ENCODE data around the gene UBE3C. TPM values are rescaled to one million over a fixed set of nuclear protein-coding genes. Genes with fewer than 3 reads are reported as not detected.

The UBE3C gene
- total RNA-seq, 1 donor, result 95.9 TPM

GRCh38 chr7:157177983-157178381 lies 39.3 kb downstream of the UBE3C start:
- H3K36me3 ChIP-seq (ENCODE audit: insufficient read depth, low read length), result peaks cover 63% of the 10 kb centered on the region
- H3K79me2 ChIP-seq (ENCODE audit: insufficient read depth, low read length), result peaks cover 13% of the 10 kb centered on the region
- H3K4me2 ChIP-seq (ENCODE audit: insufficient read depth, low read length), result no peak overlapping the region
- TF ChIP-seq CTCF (IDR thresholded peaks at IDR 0.05; ENCODE audit: extremely low read depth, low read depth, low read length), result no peak
- no peaks in the 10 kb centered on the region for H3K4me1 ChIP-seq (ENCODE audit: insufficient read depth, low read length)
- H3K27me3 ChIP-seq (ENCODE audit: insufficient read depth, low read length), result no peaks in the 10 kb centered on the region
- H4K20me1 ChIP-seq (ENCODE audit: insufficient read depth, low read length), result no peaks in the 10 kb centered on the region
- H3K27ac ChIP-seq (ENCODE audit: low read depth, low read length), result no peak overlapping the region
- H2AFZ ChIP-seq (ENCODE audit: low read length), result no peak overlapping the region
- H3K9me3 ChIP-seq (ENCODE audit: low read depth, low read length), result no peaks in the 10 kb centered on the region
- no peak overlapping the region for H3K4me3 ChIP-seq (ENCODE audit: insufficient read depth, low read length)
- DNase-seq (ENCODE audit: insufficient read length, low spot score, missing footprints), result no peak

GRCh38 chr7:157183832-157184231 lies 45.1 kb downstream of the UBE3C start:
- no peaks in the 10 kb centered on the region for H3K4me1 ChIP-seq (ENCODE audit: insufficient read depth, low read length)
- no peak overlapping the region for H3K27ac ChIP-seq (ENCODE audit: low read depth, low read length)
- no peaks in the 10 kb centered on the region for H3K27me3 ChIP-seq (ENCODE audit: insufficient read depth, low read length)
- no peak for DNase-seq (ENCODE audit: insufficient read length, low spot score, missing footprints)
- peaks cover 74% of the 10 kb centered on the region for H3K36me3 ChIP-seq (ENCODE audit: insufficient read depth, low read length)
- H2AFZ ChIP-seq (ENCODE audit: low read length), result no peak overlapping the region
- peaks cover 3% of the 10 kb centered on the region for H4K20me1 ChIP-seq (ENCODE audit: insufficient read depth, low read length)
- no peak overlapping the region for H3K4me3 ChIP-seq (ENCODE audit: insufficient read depth, low read length)
- no peaks in the 10 kb centered on the region for H3K9me3 ChIP-seq (ENCODE audit: low read depth, low read length)
- H3K4me2 ChIP-seq (ENCODE audit: insufficient read depth, low read length), result no peak overlapping the region
- no peak for TF ChIP-seq CTCF (IDR thresholded peaks at IDR 0.05; ENCODE audit: extremely low read depth, low read depth, low read length)
- peaks cover 4% of the 10 kb centered on the region for H3K79me2 ChIP-seq (ENCODE audit: insufficient read depth, low read length)

- H3K36me3 ChIP-seq (ENCODE audit: insufficient read depth, low read length), result peaks cover 87% of the 10 kb centered on the region
- H3K27me3 ChIP-seq (ENCODE audit: insufficient read depth, low read length), result no peaks in the 10 kb centered on the region
- no peak overlapping the region for H3K4me2 ChIP-seq (ENCODE audit: insufficient read depth, low read length)
- H4K20me1 ChIP-seq (ENCODE audit: insufficient read depth, low read length), result peaks cover 3% of the 10 kb centered on the region
- peaks cover 20% of the 10 kb centered on the region for H3K79me2 ChIP-seq (ENCODE audit: insufficient read depth, low read length)
- H3K4me1 ChIP-seq (ENCODE audit: insufficient read depth, low read length), result no peaks in the 10 kb centered on the region
- DNase-seq (ENCODE audit: insufficient read length, low spot score, missing footprints), result no peak
- no peak for TF ChIP-seq CTCF (IDR thresholded peaks at IDR 0.05; ENCODE audit: extremely low read depth, low read depth, low read length)
- no peaks in the 10 kb centered on the region for H3K9me3 ChIP-seq (ENCODE audit: low read depth, low read length)
- no peak overlapping the region for H2AFZ ChIP-seq (ENCODE audit: low read length)
- no peak overlapping the region for H3K4me3 ChIP-seq (ENCODE audit: insufficient read depth, low read length)
- H3K27ac ChIP-seq (ENCODE audit: low read depth, low read length), result no peak overlapping the region
Measured at GRCh38 chr7:157188091-157188665, 49.5 kb downstream of the UBE3C start.

GRCh38 chr7:157189405-157189804 lies 50.7 kb downstream of the UBE3C start:
- Histone ChIP-seq H4K20me1 (ENCODE audit: insufficient read depth, low read length) (peaks cover 3% of the 10 kb centered on the region), H3K9me3 (ENCODE audit: low read depth, low read length) (no peaks in the 10 kb centered on the region), H3K36me3 (ENCODE audit: insufficient read depth, low read length) (peaks cover 75% of the 10 kb centered on the region), H3K4me2 (ENCODE audit: insufficient read depth, low read length) (no peak overlapping the region), H3K27ac (ENCODE audit: low read depth, low read length) (no peak overlapping the region), H3K27me3 (ENCODE audit: insufficient read depth, low read length) (no peaks in the 10 kb centered on the region), H3K4me3 (ENCODE audit: insufficient read depth, low read length) (no peak overlapping the region), H3K79me2 (ENCODE audit: insufficient read depth, low read length) (peaks cover 22% of the 10 kb centered on the region), H2AFZ (ENCODE audit: low read length) (no peak overlapping the region), H3K4me1 (ENCODE audit: insufficient read depth, low read length) (no peaks in the 10 kb centered on the region)
- no peak for TF ChIP-seq CTCF (IDR thresholded peaks at IDR 0.05; ENCODE audit: extremely low read depth, low read depth, low read length)
- no peak for DNase-seq (ENCODE audit: insufficient read length, low spot score, missing footprints)
